ENCODE data around the gene TAS2R60. TPM values are rescaled to one million over a fixed set of nuclear protein-coding genes. Genes with fewer than 3 reads are reported as not detected.

TAS2R60 gene
- polyA plus RNA-seq, 1 of the 3 experiments (the other 2 are of a cell fraction) = not detected

GRCh38 chr7:143493751-143494150 lies 50.5 kb downstream of the TAS2R60 start:
- H3K4me1 ChIP-seq (ENCODE audit: control insufficient read depth in 1 of 2, insufficient read depth in 2 of 2, low read depth in 1 of 2, low read length in 1 of 2) = peaks cover 11 to 64% of the 10 kb centered on the region in 2 experiments
- no peaks in the 10 kb centered on the region for H4K20me1 ChIP-seq (ENCODE audit: insufficient read depth)
- H3K9me3 ChIP-seq = no peaks in the 10 kb centered on the region
- ChIA-PET CTCF (interaction anchor here (1.0 kb wide), 1 partner anchor 444 kb away, joined by 3 read pairs; no protein-coding TSS in a partner anchor), POLR2A (no interaction called here)
- H3K4me3 ChIP-seq (ENCODE audit: low read depth in 2 of 2, low read length in 1 of 2) = no peak overlapping the region
- no peaks in the 10 kb centered on the region for H3K9me2 ChIP-seq
- H3K27me3 ChIP-seq (ENCODE audit: insufficient read depth) = no peaks in the 10 kb centered on the region
- H3F3A ChIP-seq (replicated peaks; ENCODE audit: insufficient read depth) = peaks cover 70% of the 10 kb centered on the region
- no peaks in the 10 kb centered on the region for H3K79me2 ChIP-seq (ENCODE audit: insufficient read depth)
- H2AFZ ChIP-seq (ENCODE audit: low read depth) = no peak overlapping the region
- peak overlapping the region; percentile 92 to 95 for H3K27ac ChIP-seq (ENCODE audit: low read depth in 2 of 2, low read length in 1 of 2)
- 87% methylated on average over 1 of the region's 1 CpG for WGBS (ENCODE audit: low lambda C conversion rate)
- H3K4me2 ChIP-seq = peak overlapping the region; percentile 15; the same call in 1 of the 2 replicates
- no peaks in the 10 kb centered on the region for H3K36me3 ChIP-seq (replicated peaks in 1 of 2; ENCODE audit: control insufficient read depth in 1 of 2, insufficient read depth in 2 of 2, low read length in 1 of 2)
- no peak for TF ChIP-seq NRF1 (IDR thresholded peaks at IDR 0.05; ENCODE audit: low read depth, low read length)
- no peak for TF ChIP-seq TAF1 (IDR thresholded peaks at IDR 0.05; ENCODE audit: borderline replicate concordance, low read depth, low read length)
- TF ChIP-seq GATA2 (CRISPR knock-in tag; IDR thresholded peaks at IDR 0.05) = no peak
- no peak for TF ChIP-seq USF1 (IDR thresholded peaks at IDR 0.05; ENCODE audit: borderline replicate concordance, low read depth)
- TF ChIP-seq FOSL2 (IDR thresholded peaks at IDR 0.05; ENCODE audit: borderline replicate concordance, low read depth) = no peak
- no peak for TF ChIP-seq GABPA (IDR thresholded peaks at IDR 0.05; ENCODE audit: low read depth)
- TF ChIP-seq RCOR1 (IDR thresholded peaks at IDR 0.05; ENCODE audit: low read length) = no peak
- DNase-seq = no peak
- H3K9ac ChIP-seq = 0 out of 2 replicates have a peak overlapping the region, but pooled peaks have one; percentile 5

Other genes starting within 250 kb of the TAS2R60 start
- not detected in 2 replicates for gene TAS2R40, start 221.4 kb upstream of the TAS2R60 start, polyA plus RNA-seq (2012; rRNA removed)
- gene GSTK1, start 180.0 kb upstream of the TAS2R60 start, polyA plus RNA-seq (2012; rRNA removed) = 299 and 354 TPM in 2 replicates
- gene TMEM139, start 158.5 kb upstream of the TAS2R60 start, polyA plus RNA-seq (2012; rRNA removed) = 0.05 and 0.19 TPM in 2 replicates
- gene CASP2, start 155.1 kb upstream of the TAS2R60 start, polyA plus RNA-seq (2012; rRNA removed) = 19.7 and 22.3 TPM in 2 replicates
- gene CLCN1, start 127.3 kb upstream of the TAS2R60 start, polyA plus RNA-seq (2012; rRNA removed) = 0.10 and 0.12 TPM in 2 replicates
- 43.6 and 50.1 TPM in 2 replicates for gene FAM131B, start 80.7 kb upstream of the TAS2R60 start, polyA plus RNA-seq (2012; rRNA removed)
- gene ZYX, start 62.1 kb upstream of the TAS2R60 start, polyA plus RNA-seq (2012; rRNA removed) = 124 and 271 TPM in 2 replicates
- 0.26 and 0.49 TPM in 2 replicates for gene EPHA1, start 34.6 kb upstream of the TAS2R60 start, polyA plus RNA-seq (2012; rRNA removed)
- not detected in 2 replicates for gene TAS2R41, start 34.4 kb downstream of the TAS2R60 start, polyA plus RNA-seq (2012; rRNA removed)
- gene CTAGE15, start 128.3 kb downstream of the TAS2R60 start, polyA plus RNA-seq (2012; rRNA removed) = 0.07 TPM in 1 of 2 replicates, not detected in the other
- 19.5 and 23.3 TPM in 2 replicates for gene TCAF2, start 177.5 kb downstream of the TAS2R60 start, polyA plus RNA-seq (2012; rRNA removed)